OCI-LY3 (cell line): Measurements from ENCODE around the gene HCFC2.

Experiments
- H2AFZ ChIP-seq: fragments of 200-600, 300-600 bp; shearing (Covaris generic); 2 replicates; pipeline ENCODE4 v1.6.0; 2014; ENCODE audit warnings: antibody characterized with exemption, low read depth, low read length
- H3K27ac ChIP-seq: fragments of 200-600, 300-600 bp; sonication (generic); 2 replicates; pipeline ENCODE4 v1.5.1; 2014; ENCODE audit warnings: mild to moderate bottlenecking, low read length, moderate library complexity, mixed read lengths
- H3K27me3 ChIP-seq: fragments of 200-600, 300-600 bp; sonication (generic); 2 replicates; pipeline ENCODE4 v1.6.1; 2014; ENCODE audit warnings: low read depth, low read length, mixed read lengths
- H3K36me3 ChIP-seq: fragments of 200-600, 300-600 bp; sonication (generic); replicated peaks from 2 replicates; pipeline ENCODE3; 2014; ENCODE audit warnings: low read depth, low read length, mixed read lengths
- H3K4me1 ChIP-seq: fragments of 300-600, 200-600 bp; sonication (generic); 2 replicates; pipeline ENCODE4 v1.6.1; 2014; ENCODE audit warnings: low read length, mixed read lengths
- H3K4me2 ChIP-seq: fragments of 200-600, 300-600 bp; sonication (generic); 2 replicates; pipeline ENCODE4 v1.6.1; 2014; ENCODE audit warnings: low read length, mixed read lengths
- H3K4me3 ChIP-seq: fragments of 300-600, 200-600 bp; sonication (generic); 2 replicates; pipeline ENCODE4 v1.5.1; 2014; ENCODE audit warnings: antibody characterized with exemption, mild to moderate bottlenecking, low read length, moderate library complexity
- H3K79me2 ChIP-seq: fragments of 300-600, 200-600 bp; shearing (Covaris generic); 2 replicates; pipeline ENCODE4 v1.6.1; 2014; ENCODE audit warnings: mild to moderate bottlenecking, low read length, mixed read lengths
- H3K9ac ChIP-seq: fragments of 300-600, 200-600 bp; shearing (Covaris generic); 2 replicates; pipeline ENCODE4 v1.6.0; 2014; ENCODE audit warnings: mild to moderate bottlenecking, low read length, moderate library complexity
- H3K9me3 ChIP-seq: fragments of 200-600, 300-600 bp; shearing (Covaris generic); 2 replicates; pipeline ENCODE4 v1.6.1; 2014; ENCODE audit warnings: low read length, mixed read lengths; ENCODE audit not compliant: insufficient read depth
- H4K20me1 ChIP-seq: fragments of 200-600, 300-600 bp; sonication (generic); 2 replicates; pipeline ENCODE4 v1.6.1; 2016; ENCODE audit warnings: low read length, mixed read lengths; ENCODE audit not compliant: insufficient read depth
- EZH2phosphoT487 ChIP-seq: fragments of 200-600 bp; shearing (Covaris generic); IDR thresholded peaks from 2 replicates; pipeline ENCODE4 v1.6.1; 2018; ENCODE audit warnings: antibody characterized with exemption, mixed run types, low read depth
- TF ChIP-seq, protein P1 (sequence below): fragments of 200-600, 300-600 bp; sonication (generic); IDR thresholded peaks from 2 replicates; pipeline ENCODE4 v1.5.1; 2014; ENCODE audit warnings: antibody characterized with exemption, low read length, low read depth

HCFC2 gene

GRCh38 chr12:104143918-104144317 is 79.6 kb downstream of the HCFC2 start:
- TF ChIP-seq EZH2phosphoT487, result no peak
- TF ChIP-seq, protein P1, sequence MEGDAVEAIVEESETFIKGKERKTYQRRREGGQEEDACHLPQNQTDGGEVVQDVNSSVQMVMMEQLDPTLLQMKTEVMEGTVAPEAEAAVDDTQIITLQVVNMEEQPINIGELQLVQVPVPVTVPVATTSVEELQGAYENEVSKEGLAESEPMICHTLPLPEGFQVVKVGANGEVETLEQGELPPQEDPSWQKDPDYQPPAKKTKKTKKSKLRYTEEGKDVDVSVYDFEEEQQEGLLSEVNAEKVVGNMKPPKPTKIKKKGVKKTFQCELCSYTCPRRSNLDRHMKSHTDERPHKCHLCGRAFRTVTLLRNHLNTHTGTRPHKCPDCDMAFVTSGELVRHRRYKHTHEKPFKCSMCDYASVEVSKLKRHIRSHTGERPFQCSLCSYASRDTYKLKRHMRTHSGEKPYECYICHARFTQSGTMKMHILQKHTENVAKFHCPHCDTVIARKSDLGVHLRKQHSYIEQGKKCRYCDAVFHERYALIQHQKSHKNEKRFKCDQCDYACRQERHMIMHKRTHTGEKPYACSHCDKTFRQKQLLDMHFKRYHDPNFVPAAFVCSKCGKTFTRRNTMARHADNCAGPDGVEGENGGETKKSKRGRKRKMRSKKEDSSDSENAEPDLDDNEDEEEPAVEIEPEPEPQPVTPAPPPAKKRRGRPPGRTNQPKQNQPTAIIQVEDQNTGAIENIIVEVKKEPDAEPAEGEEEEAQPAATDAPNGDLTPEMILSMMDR, result no peak
- Histone ChIP-seq H3K27ac (no peak overlapping the region), H2AFZ (no peak overlapping the region), H3K4me3 (no peak overlapping the region), H3K4me1 (peaks cover 1% of the 10 kb centered on the region), H3K79me2 (no peaks in the 10 kb centered on the region), H3K36me3 (no peaks in the 10 kb centered on the region), H3K4me2 (no peak overlapping the region), H3K27me3 (no peaks in the 10 kb centered on the region), H3K9me3 (no peaks in the 10 kb centered on the region), H4K20me1 (no peaks in the 10 kb centered on the region), H3K9ac (no peak overlapping the region)

- no peak for TF ChIP-seq EZH2phosphoT487
- TF ChIP-seq, protein P1, result no peak
- no peak overlapping the region for H2AFZ ChIP-seq
Observed at GRCh38 chr12:104147346-104147745, 83.0 kb downstream of the HCFC2 start.

GRCh38 chr12:104150416-104150815 is 86.1 kb downstream of the HCFC2 start:
- Histone ChIP-seq H4K20me1 (no peaks in the 10 kb centered on the region), H3K4me2 (no peak overlapping the region), H3K9ac (no peak overlapping the region), H3K9me3 (no peaks in the 10 kb centered on the region), H3K4me1 (no peaks in the 10 kb centered on the region), H3K27ac (no peak overlapping the region), H3K79me2 (no peaks in the 10 kb centered on the region), H3K4me3 (no peak overlapping the region), H3K27me3 (no peaks in the 10 kb centered on the region), H3K36me3 (no peaks in the 10 kb centered on the region), H2AFZ (no peak overlapping the region)
- TF ChIP-seq, protein P1, result no peak
- no peak for TF ChIP-seq EZH2phosphoT487

More at GRCh38 chr12:104147346-104147745, 83.0 kb downstream of the HCFC2 start:
- Histone ChIP-seq H3K27ac (no peak overlapping the region), H3K4me2 (no peak overlapping the region), H3K9me3 (no peaks in the 10 kb centered on the region), H3K27me3 (no peaks in the 10 kb centered on the region), H3K9ac (no peak overlapping the region), H3K4me1 (no peaks in the 10 kb centered on the region), H3K36me3 (no peaks in the 10 kb centered on the region), H3K79me2 (no peaks in the 10 kb centered on the region), H3K4me3 (no peak overlapping the region), H4K20me1 (no peaks in the 10 kb centered on the region)

DNA sequence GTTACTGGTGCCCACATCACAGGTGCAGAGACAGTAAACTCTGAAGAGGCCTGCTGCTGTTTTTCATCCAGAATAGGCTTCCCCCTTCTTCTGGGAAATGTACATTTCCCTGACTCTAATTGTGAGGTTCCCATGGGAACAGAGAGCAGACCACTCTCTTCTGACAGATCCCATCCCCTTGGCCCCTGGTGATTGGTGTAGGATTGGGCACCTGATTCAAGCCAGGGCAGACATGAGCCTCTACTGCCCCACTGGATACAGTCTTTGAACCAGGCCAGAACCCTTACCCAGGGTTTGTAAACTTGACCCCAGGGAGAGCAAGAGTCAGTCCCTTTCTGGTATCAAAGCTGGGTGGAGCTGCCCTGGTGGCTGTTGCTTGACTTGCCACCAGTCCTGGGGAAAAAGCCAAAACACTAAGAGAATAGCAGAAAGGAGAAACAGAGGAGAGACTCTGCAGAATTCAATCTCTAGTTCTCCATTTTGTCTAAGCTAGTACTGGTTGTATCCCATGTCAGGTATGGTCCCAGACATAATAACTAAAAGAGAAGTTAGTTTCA is 88.4 kb downstream of the HCFC2 start:
- H2AFZ ChIP-seq, result no peak overlapping the region
- no peak for TF ChIP-seq EZH2phosphoT487
- TF ChIP-seq, protein P1, result no peak
- H3K79me2 ChIP-seq, result no peaks in the 10 kb centered on the region
- no peak overlapping the region for H3K4me2 ChIP-seq
- H3K27me3 ChIP-seq, result no peaks in the 10 kb centered on the region
- no peaks in the 10 kb centered on the region for H3K4me1 ChIP-seq
- H3K36me3 ChIP-seq, result no peaks in the 10 kb centered on the region
- no peak overlapping the region for H3K9ac ChIP-seq
- H3K27ac ChIP-seq, result no peak overlapping the region
- no peaks in the 10 kb centered on the region for H3K9me3 ChIP-seq
- H3K4me3 ChIP-seq, result no peak overlapping the region
- H4K20me1 ChIP-seq, result no peaks in the 10 kb centered on the region
